ENCODE results near the gene FRAT1.

FRAT1 gene

DNA sequence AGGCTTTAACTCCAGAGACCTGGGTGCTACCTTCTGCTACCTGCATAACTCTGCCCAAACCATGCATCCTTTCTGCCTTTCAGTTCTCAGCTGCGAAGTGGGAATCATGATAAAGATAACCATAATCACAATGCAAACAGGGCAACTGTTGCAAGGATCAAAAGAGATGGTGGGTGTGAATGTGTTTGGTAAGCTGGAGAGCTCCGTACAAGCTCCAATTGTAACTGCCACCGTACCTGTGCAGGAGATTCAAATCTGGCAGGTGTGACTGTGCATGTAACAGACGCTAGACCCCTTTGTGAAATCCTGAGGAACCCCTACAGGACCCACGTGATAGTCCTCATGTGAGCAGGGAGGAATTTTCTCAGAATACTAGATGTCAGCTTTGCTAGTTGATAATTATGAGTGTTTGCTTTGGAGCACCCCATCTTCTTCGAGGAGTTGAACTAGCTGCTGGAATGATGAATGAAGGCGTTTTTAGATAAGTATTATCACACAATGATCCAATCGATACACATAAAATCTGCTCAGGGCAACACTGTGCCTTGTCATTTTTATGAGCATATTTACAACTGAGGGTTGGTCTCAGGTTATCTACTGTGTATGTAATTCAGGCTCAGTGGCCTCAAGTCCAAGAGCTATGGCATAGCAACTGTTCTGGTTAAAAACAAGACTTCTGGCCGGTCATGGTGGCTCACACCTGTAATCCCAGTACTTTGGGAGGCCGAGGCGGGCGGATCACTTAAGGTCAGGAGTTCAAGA, 30.9 kb downstream of the FRAT1 start:
- Histone ChIP-seq H3K27me3 (ENCODE audit: control insufficient read depth in 1 of 2, insufficient read depth in 2 of 2, low read length in 2 of 2) (no peaks in the 10 kb centered on the region), H3K27ac (ENCODE audit: low read depth, low read length) (no peak overlapping the region), H3K4me1 (ENCODE audit: control insufficient read depth in 1 of 2, insufficient read depth in 2 of 2, low read length in 2 of 2) (peaks cover 9 to 14% of the 10 kb centered on the region in 2 donors), H3K9ac (ENCODE audit: low read depth in 1 of 2, low read length in 2 of 2) (no peak overlapping the region), H3K4me3 (ENCODE audit: low read depth in 1 of 2, low read length in 2 of 2) (peak overlapping the region in 1 of 2 donors; percentile 21), H3K9me3 (ENCODE audit: control insufficient read depth in 1 of 2, low read length in 2 of 2) (no peaks in the 10 kb centered on the region), H3K36me3 (ENCODE audit: control insufficient read depth in 1 of 2, insufficient read depth in 2 of 2, low read length in 2 of 2) (no peaks in the 10 kb centered on the region)

GRCh38 chr10:97353945-97354344, 34.9 kb downstream of the FRAT1 start:
- Histone ChIP-seq H3K9me3 (ENCODE audit: control insufficient read depth in 1 of 2, low read length in 2 of 2) (no peaks in the 10 kb centered on the region), H3K4me1 (ENCODE audit: control insufficient read depth in 1 of 2, insufficient read depth in 2 of 2, low read length in 2 of 2) (peaks cover 9 to 29% of the 10 kb centered on the region in 2 donors), H3K27me3 (ENCODE audit: control insufficient read depth in 1 of 2, insufficient read depth in 2 of 2, low read length in 2 of 2) (no peaks in the 10 kb centered on the region), H3K36me3 (ENCODE audit: control insufficient read depth in 1 of 2, insufficient read depth in 2 of 2, low read length in 2 of 2) (peaks cover 5 to 13% of the 10 kb centered on the region in 2 donors), H3K27ac (ENCODE audit: low read depth, low read length) (no peak overlapping the region), H3K9ac (ENCODE audit: low read depth in 1 of 2, low read length in 2 of 2) (no peak overlapping the region), H3K4me3 (ENCODE audit: low read depth in 1 of 2, low read length in 2 of 2) (no peak overlapping the region)

DNA sequence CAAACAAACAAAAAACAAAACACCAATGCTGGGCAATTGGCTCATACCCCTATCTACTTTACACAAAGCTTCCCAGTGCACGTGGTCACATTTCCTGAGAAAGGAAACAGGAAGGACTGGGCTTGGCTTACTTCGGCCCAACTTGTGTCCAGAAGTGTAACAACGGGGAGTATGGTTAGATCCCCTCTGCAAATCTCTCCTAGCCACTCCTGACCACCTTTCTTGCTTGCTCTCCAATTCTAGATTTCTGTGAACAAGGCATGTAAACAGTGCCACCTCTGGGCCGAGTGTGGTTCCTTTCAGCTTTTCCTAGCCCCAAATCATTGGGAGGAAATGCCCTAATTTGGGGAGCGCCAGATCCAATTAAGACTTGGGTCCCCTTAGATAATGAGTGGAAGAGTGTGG, 36.5 kb downstream of the FRAT1 start:
- Histone ChIP-seq H3K9me3 (ENCODE audit: control insufficient read depth in 1 of 2, low read length in 2 of 2) (no peaks in the 10 kb centered on the region), H3K27me3 (ENCODE audit: control insufficient read depth in 1 of 2, insufficient read depth in 2 of 2, low read length in 2 of 2) (no peaks in the 10 kb centered on the region), H3K9ac (ENCODE audit: low read depth in 1 of 2, low read length in 2 of 2) (no peak overlapping the region), H3K36me3 (ENCODE audit: control insufficient read depth in 1 of 2, insufficient read depth in 2 of 2, low read length in 2 of 2) (peaks cover 11 to 28% of the 10 kb centered on the region in 2 donors), H3K4me1 (ENCODE audit: control insufficient read depth in 1 of 2, insufficient read depth in 2 of 2, low read length in 2 of 2) (peaks cover 0 to 18% of the 10 kb centered on the region in 2 donors), H3K4me3 (ENCODE audit: low read depth in 1 of 2, low read length in 2 of 2) (no peak overlapping the region), H3K27ac (ENCODE audit: low read depth, low read length) (no peak overlapping the region)

GRCh38 chr10:97356318-97356914, 37.3 kb downstream of the FRAT1 start:
- H3K9me3 ChIP-seq (ENCODE audit: control insufficient read depth in 1 of 2, low read length in 2 of 2): no peaks in the 10 kb centered on the region
- H3K36me3 ChIP-seq (ENCODE audit: control insufficient read depth in 1 of 2, insufficient read depth in 2 of 2, low read length in 2 of 2): peaks cover 11 to 34% of the 10 kb centered on the region in 2 donors
- H3K4me1 ChIP-seq (ENCODE audit: control insufficient read depth in 1 of 2, insufficient read depth in 2 of 2, low read length in 2 of 2): peaks cover 0 to 15% of the 10 kb centered on the region in 2 donors
- H3K27ac ChIP-seq (ENCODE audit: low read depth, low read length): no peak overlapping the region
- H3K27me3 ChIP-seq (ENCODE audit: control insufficient read depth in 1 of 2, insufficient read depth in 2 of 2, low read length in 2 of 2): no peaks in the 10 kb centered on the region
- no peak overlapping the region for H3K9ac ChIP-seq (ENCODE audit: low read depth in 1 of 2, low read length in 2 of 2)
- H3K4me3 ChIP-seq (ENCODE audit: low read depth in 1 of 2, low read length in 2 of 2): no peak overlapping the region

DNA sequence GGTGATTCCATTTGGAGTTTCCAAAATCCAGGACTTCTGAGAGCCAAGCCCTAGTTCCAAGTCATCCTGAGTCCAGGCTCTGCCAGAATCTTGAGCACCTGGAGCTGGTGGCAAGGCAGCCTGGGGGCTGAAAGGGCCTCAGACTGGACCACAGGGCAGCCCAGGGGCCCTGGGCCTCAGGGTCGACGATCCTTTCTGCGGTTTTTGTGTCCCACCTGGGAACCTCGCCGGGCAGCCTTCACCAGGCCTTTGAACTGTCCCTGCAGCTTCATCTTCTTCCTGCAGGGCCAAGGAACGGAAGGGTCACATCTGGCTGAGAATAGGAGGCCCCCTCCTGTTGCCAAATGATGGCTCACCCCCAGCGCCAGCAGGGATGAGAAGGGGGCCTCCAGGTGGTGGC, 37.8 kb downstream of the FRAT1 start:
- Histone ChIP-seq H3K27ac (ENCODE audit: low read depth, low read length) (no peak overlapping the region), H3K4me1 (ENCODE audit: control insufficient read depth in 1 of 2, insufficient read depth in 2 of 2, low read length in 2 of 2) (peaks cover 0 to 15% of the 10 kb centered on the region in 2 donors), H3K9me3 (ENCODE audit: control insufficient read depth in 1 of 2, low read length in 2 of 2) (no peaks in the 10 kb centered on the region), H3K4me3 (ENCODE audit: low read depth in 1 of 2, low read length in 2 of 2) (no peak overlapping the region), H3K36me3 (ENCODE audit: control insufficient read depth in 1 of 2, insufficient read depth in 2 of 2, low read length in 2 of 2) (peaks cover 11 to 35% of the 10 kb centered on the region in 2 donors), H3K9ac (ENCODE audit: low read depth in 1 of 2, low read length in 2 of 2) (no peak overlapping the region), H3K27me3 (ENCODE audit: control insufficient read depth in 1 of 2, insufficient read depth in 2 of 2, low read length in 2 of 2) (no peaks in the 10 kb centered on the region)

DNA sequence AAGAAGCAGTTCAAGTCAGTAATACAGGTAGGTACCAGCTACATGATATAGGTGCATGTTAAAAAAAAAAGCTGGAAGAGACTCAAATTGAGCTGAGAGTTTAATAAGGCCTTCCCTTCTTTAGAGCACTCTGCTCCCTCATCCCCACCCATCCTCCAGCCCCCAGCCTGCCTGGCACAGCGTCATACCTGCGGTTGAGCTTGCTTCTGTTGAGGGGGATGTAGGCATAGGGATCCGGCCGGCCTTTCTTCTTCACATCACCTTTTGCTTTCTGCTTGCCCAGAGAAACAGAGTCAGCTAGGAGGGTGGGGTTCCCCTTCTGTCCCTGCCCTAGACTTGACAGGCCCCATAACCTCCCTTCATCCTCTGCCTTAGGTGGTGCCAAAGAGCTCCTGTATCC, 39.3 kb downstream of the FRAT1 start:
- Histone ChIP-seq H3K4me1 (ENCODE audit: control insufficient read depth in 1 of 2, insufficient read depth in 2 of 2, low read length in 2 of 2) (peaks cover 0 to 15% of the 10 kb centered on the region in 2 donors), H3K4me3 (ENCODE audit: low read depth in 1 of 2, low read length in 2 of 2) (no peak overlapping the region), H3K9ac (ENCODE audit: low read depth in 1 of 2, low read length in 2 of 2) (no peak overlapping the region), H3K36me3 (ENCODE audit: control insufficient read depth in 1 of 2, insufficient read depth in 2 of 2, low read length in 2 of 2) (peaks cover 11 to 38% of the 10 kb centered on the region in 2 donors), H3K27me3 (ENCODE audit: control insufficient read depth in 1 of 2, insufficient read depth in 2 of 2, low read length in 2 of 2) (no peaks in the 10 kb centered on the region), H3K9me3 (ENCODE audit: control insufficient read depth in 1 of 2, low read length in 2 of 2) (no peaks in the 10 kb centered on the region), H3K27ac (ENCODE audit: low read depth, low read length) (no peak overlapping the region)

DNA sequence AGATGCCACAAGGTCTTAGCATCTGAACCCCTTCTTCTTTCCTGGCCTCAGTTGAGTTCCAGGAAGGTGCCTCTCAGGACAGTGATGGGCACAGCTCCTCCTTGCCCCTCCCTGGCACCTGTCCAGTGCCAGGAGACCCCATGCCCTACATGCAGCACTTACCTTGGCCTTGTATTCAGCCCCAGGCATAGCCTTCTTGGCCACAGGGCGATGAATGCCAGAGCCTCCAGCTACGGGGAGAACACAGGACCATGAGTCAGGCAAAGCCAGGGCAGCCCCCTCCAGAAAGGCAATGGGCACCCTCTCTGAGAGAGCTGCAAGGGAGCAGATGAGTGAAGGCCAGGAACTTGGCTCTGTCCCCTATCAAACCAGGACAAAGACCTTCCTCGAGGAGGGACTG, 39.7 kb downstream of the FRAT1 start:
- no peak overlapping the region for H3K9ac ChIP-seq (ENCODE audit: low read depth in 1 of 2, low read length in 2 of 2)
- H3K9me3 ChIP-seq (ENCODE audit: control insufficient read depth in 1 of 2, low read length in 2 of 2): no peaks in the 10 kb centered on the region
- H3K36me3 ChIP-seq (ENCODE audit: control insufficient read depth in 1 of 2, insufficient read depth in 2 of 2, low read length in 2 of 2): peaks cover 11 to 42% of the 10 kb centered on the region in 2 donors
- no peak overlapping the region for H3K27ac ChIP-seq (ENCODE audit: low read depth, low read length)
- H3K4me1 ChIP-seq (ENCODE audit: control insufficient read depth in 1 of 2, insufficient read depth in 2 of 2, low read length in 2 of 2): peaks cover 0 to 15% of the 10 kb centered on the region in 2 donors
- no peaks in the 10 kb centered on the region for H3K27me3 ChIP-seq (ENCODE audit: control insufficient read depth in 1 of 2, insufficient read depth in 2 of 2, low read length in 2 of 2)
- H3K4me3 ChIP-seq (ENCODE audit: low read depth in 1 of 2, low read length in 2 of 2): no peak overlapping the region

GRCh38 chr10:97360705-97361536, 41.9 kb downstream of the FRAT1 start:
- Histone ChIP-seq H3K9ac (ENCODE audit: low read depth in 1 of 2, low read length in 2 of 2) (no peak overlapping the region), H3K4me1 (ENCODE audit: control insufficient read depth in 1 of 2, insufficient read depth in 2 of 2, low read length in 2 of 2) (peaks cover 0 to 9% of the 10 kb centered on the region in 2 donors), H3K9me3 (ENCODE audit: control insufficient read depth in 1 of 2, low read length in 2 of 2) (no peaks in the 10 kb centered on the region), H3K4me3 (ENCODE audit: low read depth in 1 of 2, low read length in 2 of 2) (no peak overlapping the region), H3K27ac (ENCODE audit: low read depth, low read length) (no peak overlapping the region), H3K36me3 (ENCODE audit: control insufficient read depth in 1 of 2, insufficient read depth in 2 of 2, low read length in 2 of 2) (peaks cover 14 to 56% of the 10 kb centered on the region in 2 donors), H3K27me3 (ENCODE audit: control insufficient read depth in 1 of 2, insufficient read depth in 2 of 2, low read length in 2 of 2) (no peaks in the 10 kb centered on the region)

- no peaks in the 10 kb centered on the region for H3K9me3 ChIP-seq (ENCODE audit: control insufficient read depth in 1 of 2, low read length in 2 of 2)
- no peak overlapping the region for H3K27ac ChIP-seq (ENCODE audit: low read depth, low read length)
- no peak overlapping the region for H3K4me3 ChIP-seq (ENCODE audit: low read depth in 1 of 2, low read length in 2 of 2)
- no peak overlapping the region for H3K9ac ChIP-seq (ENCODE audit: low read depth in 1 of 2, low read length in 2 of 2)
- H3K27me3 ChIP-seq (ENCODE audit: control insufficient read depth in 1 of 2, insufficient read depth in 2 of 2, low read length in 2 of 2): no peaks in the 10 kb centered on the region
- H3K4me1 ChIP-seq (ENCODE audit: control insufficient read depth in 1 of 2, insufficient read depth in 2 of 2, low read length in 2 of 2): peaks cover 0 to 4% of the 10 kb centered on the region in 2 donors
- peaks cover 17 to 58% of the 10 kb centered on the region in 2 donors for H3K36me3 ChIP-seq (ENCODE audit: control insufficient read depth in 1 of 2, insufficient read depth in 2 of 2, low read length in 2 of 2)
Measured at GRCh38 chr10:97361537-97361901, 42.4 kb downstream of the FRAT1 start.

Measured in duodenal mucosa (tissue), 2 donors.